NCI-H774 (cell line): ENCODE measurements around the gene VSIG2.

ENCODE experiments used
- DNase-seq: peaks from one replicate; lab custom pipeline; 2025; lab: John Stamatoyannopoulos, UW

Gene VSIG2

DNA sequence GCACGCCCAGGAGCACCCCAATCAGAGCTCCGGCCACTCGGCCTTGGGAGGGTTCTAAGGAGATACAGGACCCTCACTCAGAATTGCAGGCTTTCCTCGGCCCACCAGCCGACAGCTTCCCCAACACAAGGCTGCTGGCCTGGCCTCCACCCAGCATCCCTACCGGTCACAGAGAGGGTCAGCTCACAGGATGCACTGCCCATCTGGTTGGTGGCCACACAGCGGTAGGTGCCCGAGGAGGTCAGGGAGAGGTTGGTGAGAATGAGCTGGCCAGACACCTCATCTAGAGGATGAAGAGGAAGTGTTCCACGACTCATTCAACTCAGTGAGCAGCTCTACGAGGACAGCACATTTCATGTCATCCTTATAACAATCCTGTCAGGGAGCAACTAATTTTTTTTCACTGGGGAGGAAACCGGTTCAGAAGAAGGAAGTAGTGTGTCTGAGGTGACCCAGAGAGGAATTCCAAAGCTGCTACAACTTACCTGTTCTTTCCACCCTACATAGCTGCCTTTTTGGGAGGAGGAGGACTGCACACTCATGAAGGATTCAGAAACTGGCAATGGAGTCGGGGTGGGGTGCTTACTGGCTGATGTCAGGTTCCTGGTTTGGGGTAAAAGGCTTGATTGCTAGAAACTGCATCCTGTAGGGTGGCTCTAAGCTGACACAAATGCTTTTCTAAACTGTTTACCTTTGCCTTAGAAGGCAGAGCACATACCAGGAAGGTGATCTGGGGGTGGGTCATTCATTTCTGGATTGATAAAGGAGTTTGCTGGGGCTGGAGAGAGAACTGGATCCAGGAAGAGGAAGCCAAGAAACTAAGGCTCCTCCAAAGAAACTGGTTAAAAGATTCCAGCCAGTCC, 3.3 kb downstream of the VSIG2 start:
- DNase-seq, result no peak

DNA sequence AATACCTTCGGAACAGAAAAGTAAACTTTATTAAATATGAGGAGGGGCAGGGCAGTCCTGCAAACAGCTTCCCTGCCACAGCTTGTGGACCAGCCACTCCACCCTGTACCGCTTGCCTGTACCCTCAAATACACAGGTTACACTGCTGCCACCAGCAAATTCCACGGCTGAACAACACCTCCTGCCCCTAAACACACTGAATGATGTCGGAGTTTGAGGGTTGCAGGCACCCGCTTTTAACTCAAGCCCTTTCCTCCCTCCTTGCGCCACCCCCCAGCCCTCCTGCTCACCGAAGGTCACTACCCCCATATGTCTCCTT, 4.0 kb downstream of the VSIG2 start:
- no peak for DNase-seq

GRCh38 chr11:124747406-124748099, 4.5 kb downstream of the VSIG2 start:
- no peak for DNase-seq

DNA sequence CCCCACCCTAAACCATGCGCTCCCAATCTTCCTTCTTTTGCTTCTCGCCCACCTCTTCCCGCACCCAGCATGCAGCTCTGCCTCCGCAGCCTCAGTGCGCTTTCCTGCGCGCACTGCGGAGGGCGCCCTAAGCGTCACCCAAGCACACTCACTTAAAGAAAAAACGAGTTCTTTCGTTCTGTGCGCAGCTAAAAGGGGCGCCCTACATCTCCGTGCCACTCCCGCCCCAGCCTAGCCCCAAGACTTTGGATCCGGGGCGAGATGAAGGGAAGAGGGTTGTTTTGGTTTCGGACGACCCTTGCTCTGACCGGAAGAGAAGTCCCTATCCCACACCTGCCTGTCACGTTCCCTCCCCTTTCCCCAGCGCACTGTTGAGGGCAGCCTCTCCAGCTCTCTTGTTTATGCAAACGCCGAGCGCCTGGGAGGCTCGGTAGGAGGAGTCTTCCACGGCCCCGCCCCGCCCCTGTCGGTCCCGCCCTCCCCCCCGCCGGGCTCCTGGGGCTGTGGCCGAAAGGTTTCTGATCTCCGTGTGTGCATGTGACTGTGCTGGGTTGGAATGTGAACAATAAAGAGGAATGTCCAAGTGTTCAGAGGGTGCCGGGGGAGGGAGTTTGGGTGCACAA, 5.3 kb downstream of the VSIG2 start:
- peak; percentile 82 for DNase-seq

DNA sequence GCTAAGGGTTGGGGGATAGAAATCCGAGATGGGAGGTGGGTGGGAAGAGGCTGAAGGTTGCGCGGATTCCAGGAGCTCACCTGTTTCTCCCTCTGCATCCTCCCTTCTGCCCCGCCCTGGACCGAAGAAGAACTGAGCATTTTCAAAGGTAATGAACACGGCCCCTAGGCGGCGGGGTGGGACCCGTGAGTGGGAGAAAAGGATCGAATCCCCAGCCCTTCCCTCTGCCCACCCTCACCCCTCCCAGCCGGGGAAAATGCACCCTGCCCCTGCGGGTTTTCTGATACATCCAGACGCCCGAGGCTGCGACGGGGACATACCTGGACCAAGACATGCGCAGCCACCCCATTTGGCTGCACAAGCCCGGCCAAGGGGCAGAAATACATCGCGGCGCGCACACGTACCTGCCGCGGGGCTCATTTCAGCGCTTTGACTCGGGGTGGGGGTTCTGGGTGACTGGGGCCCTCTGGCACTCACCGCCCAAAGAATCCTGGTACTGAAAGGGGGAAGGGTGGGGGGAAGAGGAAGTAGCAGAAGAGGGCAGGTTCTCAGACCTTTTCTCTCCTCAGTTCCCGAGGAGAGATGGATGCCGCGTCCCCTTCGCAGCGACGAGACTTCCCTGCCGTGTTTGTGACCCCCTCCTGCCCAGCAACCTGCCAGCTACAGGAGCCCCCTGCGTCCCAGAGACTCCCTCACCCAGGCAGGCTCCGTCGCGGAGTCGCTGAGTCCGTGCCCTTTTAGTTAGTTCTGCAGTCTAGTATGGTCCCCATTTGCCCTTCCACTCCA, 6.0 kb downstream of the VSIG2 start:
- DNase-seq, result no peak

- DNase-seq, result no peak
These were observed 6.7 kb downstream of the VSIG2 start for GRCh38 chr11:124745270-124745834.

DNA sequence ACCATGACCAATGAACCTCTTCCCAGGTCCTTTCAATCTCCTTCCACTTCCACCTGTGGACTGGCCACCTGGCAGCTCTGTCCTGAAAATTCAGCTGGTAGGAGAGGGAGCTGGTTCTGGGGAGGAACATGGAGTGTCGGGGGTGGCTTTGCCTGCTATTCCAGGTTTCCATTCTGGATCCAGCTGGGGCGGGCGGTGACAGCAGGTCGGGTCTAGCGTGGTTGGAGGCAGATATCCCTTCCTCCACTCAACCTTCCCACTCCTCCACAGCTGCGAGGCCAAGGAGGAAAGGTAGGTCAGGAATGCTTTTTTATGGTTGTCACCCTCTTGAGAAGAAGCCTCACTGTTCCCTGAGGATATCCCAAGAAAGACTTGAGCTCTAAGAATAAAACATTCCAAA, 9.0 kb downstream of the VSIG2 start:
- DNase-seq, result no peak

- DNase-seq, result no peak
These were observed 9.5 kb downstream of the VSIG2 start for GRCh38 chr11:124742555-124742954.

DNA sequence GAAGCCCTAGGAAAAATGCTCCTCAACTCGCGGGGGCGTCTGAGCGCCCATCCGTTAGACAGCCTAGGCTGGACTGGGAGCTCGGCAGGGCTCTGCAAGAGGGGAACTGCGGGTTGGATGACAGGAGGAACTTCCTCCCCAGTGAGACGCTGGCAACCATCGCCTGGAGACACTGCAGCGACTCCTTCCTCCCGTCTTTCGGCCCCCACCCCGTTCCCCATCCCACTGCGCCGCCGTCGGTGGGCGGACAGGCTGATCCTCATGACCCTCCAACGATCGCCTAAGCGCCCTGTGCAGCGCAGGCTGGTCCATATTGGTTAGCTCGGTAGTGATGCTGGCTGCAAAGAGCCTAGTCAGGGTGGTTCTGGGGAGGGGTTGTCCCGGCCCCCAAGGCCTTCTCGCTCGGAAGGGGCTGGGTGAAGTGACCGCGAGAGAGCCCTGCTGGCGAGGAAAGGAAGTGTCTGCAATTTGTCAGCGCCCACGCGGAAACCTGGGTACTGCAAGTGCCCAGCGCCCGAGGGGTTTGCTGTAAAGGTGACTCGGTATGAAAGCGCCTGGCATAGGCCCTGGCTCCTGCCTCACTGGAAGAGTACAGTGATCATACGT, 11.7 kb downstream of the VSIG2 start:
- no peak for DNase-seq

GRCh38 chr11:124739479-124740276, 12.4 kb downstream of the VSIG2 start, which contains the start of gene NRGN:
Gene NRGN, plus strand, starts transcription at chr11:124739942. Its CDS starts 143 bp downstream, at chr11:124740085.
- DNase-seq, result peak; percentile 89

GRCh38 chr11:124738713-124739478, 13.2 kb downstream of the VSIG2 start:
- DNase-seq, result no peak

DNA sequence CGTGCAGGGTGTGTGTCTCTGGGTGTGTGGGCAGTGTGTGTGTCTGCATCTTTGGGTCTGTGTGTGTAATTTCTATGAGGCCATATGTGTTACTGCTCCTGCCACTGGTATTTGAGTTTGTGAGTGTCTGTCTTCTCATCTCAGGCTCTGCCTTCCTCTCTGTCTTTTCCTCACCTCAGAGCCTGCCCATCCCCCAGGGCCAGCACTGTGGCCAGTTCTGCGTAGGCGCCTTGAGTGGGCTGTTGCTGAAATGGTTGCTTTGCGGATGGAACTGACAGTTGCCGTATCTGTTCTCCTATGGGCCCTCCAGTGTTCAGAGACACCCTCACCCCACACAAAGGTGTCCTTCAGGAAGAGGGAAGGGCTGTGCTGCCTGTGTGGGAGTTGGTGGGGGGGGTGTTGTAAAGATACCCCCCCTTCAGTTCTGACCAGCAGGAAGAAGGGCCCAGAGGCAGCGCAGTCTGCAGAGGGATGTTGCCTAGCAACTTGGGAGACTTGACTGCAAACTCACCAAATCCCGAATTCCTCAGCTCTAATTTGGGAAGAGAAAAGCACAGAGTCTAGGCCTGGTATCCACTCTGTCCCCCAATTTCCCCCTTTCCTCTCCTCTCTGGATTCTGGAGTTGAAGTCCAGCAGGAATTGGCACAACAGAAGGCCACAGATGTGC, 14.3 kb downstream of the VSIG2 start:
- no peak for DNase-seq

- DNase-seq, result no peak
These were observed 15.3 kb downstream of the VSIG2 start for GRCh38 chr11:124736736-124737135.

DNA sequence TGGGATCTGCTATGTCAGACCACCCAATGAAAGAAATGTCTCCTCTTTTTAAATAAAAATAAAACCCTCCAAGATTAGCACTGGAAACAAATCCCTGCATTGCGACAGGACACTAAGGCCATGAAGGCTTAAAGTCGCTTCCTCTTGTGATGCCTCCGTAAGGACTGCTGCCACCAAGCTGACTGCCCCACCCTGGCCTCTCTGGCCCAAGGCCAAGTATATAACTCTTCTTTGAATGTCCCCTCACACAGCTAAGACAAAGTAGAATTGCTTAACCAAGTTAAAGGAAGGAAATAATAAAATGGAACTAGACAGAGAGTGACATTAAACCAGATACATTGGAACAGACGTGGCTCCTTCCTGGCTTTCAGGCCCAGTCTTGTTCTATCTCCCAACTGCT, 19.8 kb downstream of the VSIG2 start:
- DNase-seq, result no peak

GRCh38 chr11:124729571-124729970, 22.5 kb downstream of the VSIG2 start:
- DNase-seq, result no peak

- DNase-seq, result no peak
These were observed 23.9 kb downstream of the VSIG2 start for GRCh38 chr11:124728134-124728533.

- no peak for DNase-seq
These were observed 24.6 kb downstream of the VSIG2 start for GRCh38 chr11:124727474-124727873.

DNA sequence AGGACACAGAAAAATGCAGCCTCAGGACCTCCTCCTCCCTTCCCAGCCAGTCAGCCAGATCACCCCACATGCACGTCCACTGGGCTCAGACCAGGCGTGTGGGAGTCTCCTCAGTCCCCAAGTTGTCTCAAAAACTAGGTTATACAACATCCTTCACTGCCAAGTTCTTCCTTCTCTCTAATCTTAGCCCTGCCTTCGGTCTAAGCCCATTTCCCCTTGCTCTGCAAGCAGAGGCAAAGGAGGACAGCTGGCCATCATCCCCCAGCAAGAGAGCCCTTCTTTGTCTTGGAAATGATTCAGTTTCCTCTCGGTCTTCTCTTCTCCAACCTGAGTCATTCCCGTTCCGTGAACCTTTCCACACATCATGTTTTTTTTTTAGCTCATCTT, 26.3 kb downstream of the VSIG2 start:
- DNase-seq, result no peak

DNA sequence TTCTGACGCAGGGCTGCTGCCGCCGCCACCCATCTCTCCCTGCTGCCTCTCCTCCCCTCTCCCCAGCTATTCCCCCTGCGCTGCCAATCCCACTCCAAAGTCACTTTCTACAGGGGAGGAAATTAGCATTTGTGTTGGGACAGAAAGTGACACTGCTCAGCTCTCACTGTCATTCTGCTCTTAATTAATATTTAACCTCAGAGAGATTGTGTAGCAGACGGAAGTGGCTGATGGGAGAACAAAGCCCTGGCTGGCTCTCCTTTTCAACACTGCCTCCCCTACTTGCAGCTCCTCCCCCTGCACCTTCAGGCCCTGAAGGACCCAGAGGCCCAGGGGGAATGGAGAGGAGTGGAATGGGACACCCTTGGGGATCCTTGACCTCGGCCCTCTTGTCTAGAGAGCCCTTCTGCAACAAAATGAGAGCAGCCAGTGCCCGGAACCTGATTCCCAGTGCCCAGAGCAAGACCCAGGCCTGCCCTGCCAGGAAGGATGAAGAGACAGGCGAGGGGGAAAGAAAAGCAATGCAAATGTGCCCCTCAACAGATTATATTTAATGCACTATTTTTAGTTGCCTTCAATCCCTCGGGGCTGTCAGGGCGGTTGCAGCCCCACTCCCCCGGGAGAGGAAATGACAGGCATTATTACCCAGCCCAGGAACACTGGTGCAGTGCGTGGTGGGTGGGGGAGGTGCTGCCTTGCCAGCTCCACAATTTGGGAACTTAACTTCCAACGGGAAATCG, 26.9 kb downstream of the VSIG2 start:
- DNase-seq, result no peak
